GM21825 (cell line): ENCODE results near the gene LRP2BP.
"Not testable (repeated sequence)": the region's sequence is repeated elsewhere in the genome, so short reads cannot be mapped to it uniquely, and the experiment has no call there.

Experiments used
- ATAC-seq: cut with Tn5 transposase; IDR thresholded peaks from one replicate; pipeline ENCODE4 v1.9.1; 2021; ENCODE audit warnings: mild to moderate bottlenecking, moderate library complexity; ENCODE audit not compliant: unreplicated experiment

LRP2BP gene

GRCh38 chr4:185329879-185330510 lies 65.7 kb downstream of the LRP2BP start:
- not testable (repeated sequence) for ATAC-seq

DNA sequence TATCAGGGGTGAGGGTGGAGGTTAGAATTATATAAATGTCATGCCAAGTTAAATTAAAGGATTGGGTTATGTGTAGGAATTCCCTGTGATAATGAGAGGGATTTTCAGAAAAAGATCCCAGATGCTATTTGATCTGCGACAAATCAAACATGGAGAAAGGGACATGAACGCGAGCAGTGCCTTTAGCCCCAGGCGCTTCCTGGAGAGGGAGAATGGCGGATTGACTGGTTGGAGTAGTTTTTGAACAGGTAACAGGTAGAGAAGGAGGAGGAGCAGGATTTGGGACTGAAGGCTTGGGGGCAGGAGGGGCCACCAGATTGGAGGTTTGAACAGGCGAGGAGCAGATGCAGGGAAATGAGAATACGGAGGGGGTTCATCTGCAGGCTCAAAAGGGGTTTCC lies 67.1 kb downstream of the LRP2BP start:
- ATAC-seq, result no peak

- ATAC-seq, result not testable (repeated sequence)
These were observed 70.0 kb downstream of the LRP2BP start for GRCh38 chr4:185325721-185326120.

- ATAC-seq, result not testable (repeated sequence)
These were observed 71.4 kb downstream of the LRP2BP start for GRCh38 chr4:185324361-185324760.

DNA sequence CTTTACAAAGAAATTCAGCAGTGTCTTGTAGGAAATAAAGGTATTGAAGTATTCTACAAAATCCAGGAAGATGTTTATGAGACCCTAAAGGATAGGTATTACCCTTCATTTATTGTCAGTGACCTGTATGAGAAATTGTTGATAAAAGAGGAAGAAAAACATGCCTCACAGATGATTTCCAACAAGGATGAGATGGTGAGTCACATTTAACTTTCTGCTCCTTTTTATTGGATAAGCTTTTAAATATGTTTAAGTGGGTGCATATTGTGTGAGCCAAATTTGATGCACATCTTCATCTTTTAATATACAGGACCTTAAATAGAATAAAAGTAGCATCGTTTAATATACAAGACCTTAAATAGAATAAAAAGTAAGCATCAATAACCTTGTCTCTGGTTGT lies 72.1 kb downstream of the LRP2BP start:
- no peak for ATAC-seq

DNA sequence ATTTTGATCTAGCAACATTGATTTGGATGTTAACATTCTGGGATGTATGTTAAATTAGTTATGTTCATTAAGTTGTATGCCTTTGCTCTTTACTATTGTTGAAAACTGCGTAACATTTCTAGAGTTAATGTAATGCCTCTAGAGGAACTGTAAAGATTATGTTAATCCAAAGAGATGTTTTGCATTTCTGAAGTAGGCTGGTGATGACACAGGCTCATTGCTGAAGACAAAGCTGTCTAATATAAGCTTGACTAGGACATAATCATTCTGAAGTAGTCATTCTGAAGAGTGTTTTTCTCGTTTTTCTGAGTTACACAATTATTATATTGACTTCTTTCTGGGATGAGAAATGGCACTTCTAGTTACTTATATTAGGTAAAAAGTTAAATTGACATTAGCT lies 72.9 kb downstream of the LRP2BP start:
- no peak for ATAC-seq

DNA sequence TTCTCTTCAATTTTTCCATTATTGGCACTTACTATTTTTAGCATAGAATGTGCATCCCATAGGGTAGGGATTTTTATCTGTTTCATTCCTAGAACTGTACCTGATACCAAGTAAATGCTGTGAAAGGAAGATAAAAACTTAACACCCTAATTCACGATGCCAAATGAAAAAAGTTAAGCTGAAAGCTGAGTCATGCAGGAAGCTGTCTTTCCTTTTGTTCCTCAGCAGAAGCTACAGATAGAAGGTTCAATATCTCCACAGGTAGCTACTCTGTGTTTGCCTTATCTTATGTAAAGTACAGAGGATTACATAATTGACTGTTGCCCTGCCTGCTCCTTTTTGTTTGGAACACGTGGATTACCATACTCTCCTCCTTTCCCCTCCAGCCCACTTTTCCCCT lies 77.0 kb downstream of the LRP2BP start:
- ATAC-seq, result no peak

DNA sequence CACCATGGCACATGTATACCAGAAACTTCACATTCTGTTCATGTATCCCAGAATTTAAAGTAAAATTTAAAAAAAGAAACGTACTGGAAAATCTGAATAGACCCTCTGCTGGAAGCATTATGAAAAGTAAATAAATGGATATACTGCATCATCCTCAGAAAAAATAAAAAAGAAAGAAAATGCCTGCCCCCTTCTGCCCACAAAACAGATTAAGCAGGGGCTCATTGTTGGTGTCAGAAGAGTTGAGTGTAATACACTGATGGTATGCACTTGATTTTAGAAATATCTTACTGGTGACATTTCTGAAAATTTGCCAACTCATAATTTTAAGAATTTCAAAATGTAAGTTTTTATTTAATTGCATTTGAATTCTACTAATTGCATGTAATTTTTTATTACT lies 77.8 kb downstream of the LRP2BP start:
- no peak for ATAC-seq

DNA sequence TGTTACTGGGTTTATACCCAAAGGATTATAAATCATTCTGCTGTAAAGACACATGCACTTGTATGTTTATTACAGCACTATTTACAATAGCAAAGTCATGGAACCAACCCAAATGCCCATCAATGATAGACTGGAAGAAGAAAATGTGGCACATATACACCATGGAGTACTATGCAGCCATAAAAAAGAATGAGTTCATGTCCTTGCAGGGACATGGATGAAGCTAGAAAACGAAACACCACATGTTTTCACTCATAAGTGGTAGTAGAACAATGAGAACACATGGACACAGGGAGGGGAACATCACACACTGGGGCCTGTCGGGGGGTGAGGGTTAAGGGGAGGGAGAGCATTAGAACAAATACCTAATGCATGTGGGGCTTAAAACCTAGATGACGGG lies 78.3 kb downstream of the LRP2BP start:
- not testable (repeated sequence) for ATAC-seq
